HEK293 (cell line): ENCODE data around the gene CCDC102B.

Experiments used
- CTCF ChIA-PET: fragments of 350-600 bp; formaldehyde crosslinking; extraction: SDS; loops from one replicate; lab custom pipeline; 2021; ENCODE audit warnings: antibody characterized with exemption; lab: Yijun Ruan, JAX
- POLR2A ChIA-PET: fragments of 300-600 bp; formaldehyde crosslinking; extraction: SDS; loops from one replicate; lab custom pipeline; 2020; ENCODE audit warnings: antibody characterized with exemption, inconsistent platforms; lab: Yijun Ruan, JAX
- H3K27ac ChIP-seq: fragments of 200-500 bp; sonication (Bioruptor generic); 2 replicates; pipeline ENCODE4 v1.5.1; 2014; ENCODE audit warnings: low read depth, low read length, control low read depth, inconsistent platforms; ENCODE audit errors: extremely low read depth
- H3K36me3 ChIP-seq, 2 experiments: fragments of 200-500 bp in 1 of 2; sonication (Bioruptor generic) in 1 of 2; 1 replicate in 1 of 2; 2 replicates in 1 of 2; pipeline ENCODE4 v1.5.1; 2014 to 2017; ENCODE audit warnings: inconsistent platforms in 2 of 2, low read length in 2 of 2; ENCODE audit not compliant: control insufficient read depth in 2 of 2, insufficient read depth in 1 of 2
- H3K4me1 ChIP-seq: fragments of 200-500 bp; sonication (Bioruptor generic); 2 replicates; pipeline ENCODE4 v1.5.1; 2014; ENCODE audit warnings: mild to moderate bottlenecking, low read length, inconsistent platforms; ENCODE audit not compliant: control insufficient read depth, insufficient read depth
- H3K4me3 ChIP-seq: 2 replicates; pipeline ENCODE4 v1.5.1; 2011; ENCODE audit warnings: low read depth, mild to moderate bottlenecking, control low read depth, low read length, moderate library complexity
- H3K9me3 ChIP-seq: fragments of 200-500 bp; sonication (Bioruptor generic); 2 replicates; pipeline ENCODE4 v1.5.1; 2014; ENCODE audit warnings: low read depth, low read length, inconsistent platforms; ENCODE audit not compliant: control insufficient read depth, insufficient read depth
- ELK4 ChIP-seq: IDR thresholded peaks from 2 replicates; pipeline ENCODE4 v1.6.1; 2011; ENCODE audit warnings: mild to moderate bottlenecking, low read depth, low read length, borderline replicate concordance
- GFI1B ChIP-seq: fragments of 450-650 bp; formaldehyde crosslinking; IDR thresholded peaks from 2 replicates; pipeline ENCODE4 v1.5.1; 2016; ENCODE audit warnings: missing biosample characterization, missing genetic modification characterization
- GLIS2 ChIP-seq: fragments of 450-650 bp; formaldehyde crosslinking; IDR thresholded peaks from 2 replicates; pipeline ENCODE4 v1.5.1; 2016; ENCODE audit warnings: missing biosample characterization, missing genetic modification characterization
- PRDM4 ChIP-seq: fragments of 450-650 bp; formaldehyde crosslinking; IDR thresholded peaks from 2 replicates; pipeline ENCODE4 v1.5.1; 2017; ENCODE audit warnings: missing biosample characterization, missing genetic modification characterization
- TSHZ1 ChIP-seq: fragments of 450-650 bp; formaldehyde crosslinking; IDR thresholded peaks from 2 replicates; pipeline ENCODE4 v1.5.1; 2016; ENCODE audit warnings: missing biosample characterization, missing genetic modification characterization, borderline replicate concordance
- ZNF138 ChIP-seq: fragments of 450-650 bp; formaldehyde crosslinking; IDR thresholded peaks from 2 replicates; pipeline ENCODE4 v1.5.1; 2016; ENCODE audit warnings: missing biosample characterization, missing genetic modification characterization, borderline replicate concordance
- ZNF155 ChIP-seq: fragments of 450-650 bp; formaldehyde crosslinking; IDR thresholded peaks from 2 replicates; pipeline ENCODE4 v1.5.1; 2016; ENCODE audit warnings: missing biosample characterization, missing genetic modification characterization
- ZNF157 ChIP-seq: fragments of 450-650 bp; formaldehyde crosslinking; IDR thresholded peaks from 2 replicates; pipeline ENCODE4 v1.5.1; 2016; ENCODE audit warnings: missing biosample characterization, missing genetic modification characterization
- ZNF184 ChIP-seq: fragments of 450-650 bp; IDR thresholded peaks from 2 replicates; pipeline ENCODE4 v1.5.1; 2018; ENCODE audit warnings: missing biosample characterization, mild to moderate bottlenecking, missing genetic modification characterization
- ZNF2 ChIP-seq: fragments of 450-650 bp; formaldehyde crosslinking; IDR thresholded peaks from 2 replicates; pipeline ENCODE4 v1.5.1; 2016; ENCODE audit warnings: missing biosample characterization, missing genetic modification characterization
- ZNF221 ChIP-seq: fragments of 450-650 bp; formaldehyde crosslinking; IDR thresholded peaks from 2 replicates; pipeline ENCODE4 v1.5.1; 2017; ENCODE audit warnings: missing biosample characterization, missing genetic modification characterization, borderline replicate concordance
- ZNF404 ChIP-seq: fragments of 450-650 bp; formaldehyde crosslinking; IDR thresholded peaks from 2 replicates; pipeline ENCODE4 v1.5.1; 2017; ENCODE audit warnings: missing biosample characterization, missing genetic modification characterization
- ZNF488 ChIP-seq: fragments of 450-650 bp; formaldehyde crosslinking; IDR thresholded peaks from 2 replicates; pipeline ENCODE4 v1.5.1; 2016; ENCODE audit warnings: missing biosample characterization, missing genetic modification characterization
- ZNF518A ChIP-seq: fragments of 450-650 bp; formaldehyde crosslinking; conservative IDR thresholded peaks from 2 replicates; pipeline ENCODE4 v1.5.1; 2016; ENCODE audit warnings: low read depth, missing biosample characterization, missing genetic modification characterization
- ZNF521 ChIP-seq: fragments of 450-650 bp; formaldehyde crosslinking; IDR thresholded peaks from 2 replicates; pipeline ENCODE4 v1.5.1; 2017; ENCODE audit warnings: missing biosample characterization, mild to moderate bottlenecking, missing genetic modification characterization
- ZNF548 ChIP-seq: fragments of 450-650 bp; formaldehyde crosslinking; IDR thresholded peaks from 2 replicates; pipeline ENCODE4 v1.5.1; 2016; ENCODE audit warnings: missing biosample characterization, missing genetic modification characterization
- ZNF555 ChIP-seq: fragments of 450-650 bp; formaldehyde crosslinking; conservative IDR thresholded peaks from 2 replicates; pipeline ENCODE4 v1.5.1; 2017; ENCODE audit warnings: missing biosample characterization, mild to moderate bottlenecking, missing genetic modification characterization, inconsistent platforms
- ZNF623 ChIP-seq: fragments of 450-650 bp; formaldehyde crosslinking; IDR thresholded peaks from 2 replicates; pipeline ENCODE4 v1.5.1; 2016; ENCODE audit warnings: missing biosample characterization, missing genetic modification characterization
- ZNF658 ChIP-seq: fragments of 450-650 bp; formaldehyde crosslinking; IDR thresholded peaks from 2 replicates; pipeline ENCODE4; 2016; ENCODE audit warnings: missing biosample characterization, missing genetic modification characterization
- ZNF76 ChIP-seq: fragments of 450-650 bp; formaldehyde crosslinking; IDR thresholded peaks from 2 replicates; pipeline ENCODE4; 2016; ENCODE audit warnings: low read depth, missing biosample characterization, missing genetic modification characterization, borderline replicate concordance
- ZNF837 ChIP-seq: fragments of 450-650 bp; formaldehyde crosslinking; IDR thresholded peaks from 2 replicates; pipeline ENCODE4 v1.5.1; 2016; ENCODE audit warnings: missing biosample characterization, missing genetic modification characterization

The CCDC102B gene

GRCh38 chr18:68954738-68955137 lies 156.9 kb downstream of the CCDC102B start (continued):
- TF ChIP-seq ZNF518A (tag by site-specific recombination) = no peak
- no peak for TF ChIP-seq ZNF404
- TF ChIP-seq ELK4 = no peak
- TF ChIP-seq ZNF623 = no peak
- no peak for TF ChIP-seq ZNF555 (tag by site-specific recombination)
- no peak for TF ChIP-seq ZNF548 (tag by site-specific recombination)

- ChIA-PET CTCF (no interaction called here), POLR2A (no interaction called here)
- TF ChIP-seq ZNF837 (tag by site-specific recombination) = no peak
- TF ChIP-seq ZNF155 (tag by site-specific recombination) = no peak
- TF ChIP-seq ZNF521 (tag by site-specific recombination) = no peak
- no peak for TF ChIP-seq ZNF2
- no peak for TF ChIP-seq ZNF658 (tag by site-specific recombination)
- no peak for TF ChIP-seq TSHZ1 (tag by site-specific recombination)
- no peak for TF ChIP-seq ZNF76 (tag by site-specific recombination)
- TF ChIP-seq GLIS2 (tag by site-specific recombination) = no peak
- TF ChIP-seq ZNF221 (tag by site-specific recombination) = no peak
- no peak for TF ChIP-seq PRDM4 (tag by site-specific recombination)
- no peak for TF ChIP-seq ZNF138 (tag by site-specific recombination)
- no peak for TF ChIP-seq ZNF184 (tag by site-specific recombination)
- no peak for TF ChIP-seq ELK4
- TF ChIP-seq ZNF157 = no peak
- no peak for TF ChIP-seq GFI1B (tag by site-specific recombination)
- no peak for TF ChIP-seq ZNF488
Measured at GRCh38 chr18:68956650-68957049, 158.8 kb downstream of the CCDC102B start.

More at GRCh38 chr18:68956650-68957049, 158.8 kb downstream of the CCDC102B start:
- Histone ChIP-seq H3K4me1 (no peaks in the 10 kb centered on the region), H3K4me3 (no peak overlapping the region), H3K27ac (no peak overlapping the region), H3K36me3 (no peaks in the 10 kb centered on the region), H3K9me3 (no peaks in the 10 kb centered on the region)
